ENCODE measurements around the gene GNPNAT1.
"Not testable (repeated sequence)": the region's sequence is repeated elsewhere in the genome, so short reads cannot be mapped to it uniquely, and the experiment has no call there.

GNPNAT1 gene

DNA sequence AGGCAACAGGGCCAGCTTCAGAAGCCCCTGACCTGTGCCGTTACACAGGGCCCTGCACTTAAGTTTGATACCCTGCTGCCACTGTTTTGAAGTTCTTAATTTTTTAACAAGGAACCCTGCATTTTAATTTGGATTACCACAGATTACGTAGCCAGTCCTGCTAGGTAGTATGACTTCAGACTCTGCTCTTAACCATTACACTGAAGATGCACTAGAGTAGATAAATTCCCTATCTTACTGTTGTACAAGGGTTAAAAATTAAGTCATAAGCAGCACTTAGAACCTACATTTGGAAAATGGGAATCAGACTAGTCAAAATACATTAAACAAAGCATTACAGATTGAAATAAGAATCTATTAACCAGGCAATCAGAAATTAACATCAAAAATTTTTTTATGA lies 2.3 kb downstream of the GNPNAT1 start:
- DNase-seq = no peak

DNA sequence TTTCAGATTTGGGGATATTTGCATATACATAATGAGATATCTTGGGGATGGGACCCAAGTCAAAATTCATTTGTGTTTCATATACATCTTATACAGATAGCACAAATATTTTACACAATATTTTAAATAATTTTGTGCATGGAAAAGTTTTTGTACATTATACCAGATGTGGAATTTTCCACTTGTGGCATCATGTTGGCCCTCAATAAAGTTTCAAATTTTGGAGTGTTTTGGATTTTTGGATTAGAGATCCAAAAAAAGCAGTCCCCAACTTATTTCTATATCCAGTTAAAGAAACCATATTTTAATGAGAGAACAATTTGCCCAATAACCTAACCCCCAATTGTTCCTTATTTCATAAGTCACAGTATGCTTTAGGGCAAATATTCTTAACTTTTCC lies 4.5 kb downstream of the GNPNAT1 start:
- no peak for DNase-seq

DNA sequence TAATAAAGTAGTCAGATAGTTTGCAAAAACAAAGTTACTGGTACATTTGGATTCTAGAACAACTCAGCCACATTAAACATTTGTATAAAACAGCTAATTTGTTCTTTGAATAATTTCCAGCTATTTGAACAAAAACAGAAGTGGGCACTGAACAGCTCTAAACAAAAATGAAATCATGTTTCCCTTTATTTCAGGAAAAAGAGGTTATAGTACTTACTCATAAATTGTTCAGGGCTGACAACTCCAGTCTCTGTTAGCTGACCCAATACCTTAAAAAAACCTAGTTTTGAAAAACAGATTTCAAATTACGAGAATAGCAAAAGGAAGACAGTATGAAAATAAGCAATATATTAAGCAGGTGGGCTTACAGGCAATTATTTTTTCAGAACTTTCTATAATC lies 8.2 kb downstream of the GNPNAT1 start:
- no peak for DNase-seq

DNA sequence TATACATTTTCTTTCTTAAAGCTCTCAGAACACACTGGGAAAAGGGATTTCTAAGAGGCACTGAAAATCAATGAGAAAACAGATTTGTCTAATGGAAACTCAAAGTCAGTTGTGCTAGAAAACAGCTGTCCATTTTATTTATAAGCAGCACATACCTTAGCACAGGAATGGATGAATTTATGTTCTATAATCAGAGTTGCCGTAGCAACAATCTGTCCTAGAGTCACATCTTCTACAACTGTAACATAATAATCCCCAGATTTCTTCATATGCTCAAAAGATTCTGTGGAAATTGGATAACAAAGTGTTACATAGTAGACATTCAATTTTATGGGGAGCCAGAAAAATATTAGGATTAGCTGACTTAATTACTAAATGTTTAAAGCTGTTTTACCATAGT lies 9.8 kb downstream of the GNPNAT1 start:
- DNase-seq = no peak

DNA sequence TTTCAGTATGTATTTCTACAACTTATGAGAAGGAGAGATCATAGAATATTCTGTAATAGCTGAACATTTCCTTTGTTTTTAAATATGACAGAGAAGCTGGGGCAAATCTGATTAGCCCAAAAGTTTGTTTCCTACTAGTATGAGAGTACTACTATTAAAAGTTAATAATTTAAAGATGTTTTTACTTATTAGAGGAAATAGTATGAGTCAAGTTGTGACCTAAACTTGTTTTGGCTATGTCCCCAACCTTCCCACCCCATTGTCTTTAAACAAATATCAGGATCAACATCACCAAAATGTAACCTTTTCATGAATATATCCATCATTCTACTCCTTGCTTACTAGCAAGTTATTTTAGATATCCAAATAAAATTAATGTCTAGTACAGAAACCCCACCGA lies 10.5 kb downstream of the GNPNAT1 start:
- no peak for DNase-seq

DNA sequence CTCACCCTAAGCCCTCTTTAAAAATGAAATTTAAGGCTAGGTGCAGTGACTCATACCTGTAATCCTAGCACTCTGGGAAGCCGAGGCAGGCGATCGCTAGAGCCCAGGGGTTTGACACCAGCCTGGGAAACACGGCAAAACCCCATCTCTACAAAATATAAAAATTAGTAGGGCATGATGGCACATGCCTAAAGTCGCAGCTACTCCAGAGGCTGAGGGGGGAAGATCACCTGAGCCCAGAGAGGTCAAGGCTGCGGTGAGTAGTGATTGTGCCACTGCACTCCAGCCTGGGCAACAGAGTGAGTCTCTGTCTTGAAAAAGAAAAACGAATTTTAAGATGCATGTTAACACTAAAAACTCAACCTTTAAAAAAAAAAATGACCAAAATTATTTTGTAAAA lies 12.7 kb downstream of the GNPNAT1 start:
- no peak for DNase-seq

DNA sequence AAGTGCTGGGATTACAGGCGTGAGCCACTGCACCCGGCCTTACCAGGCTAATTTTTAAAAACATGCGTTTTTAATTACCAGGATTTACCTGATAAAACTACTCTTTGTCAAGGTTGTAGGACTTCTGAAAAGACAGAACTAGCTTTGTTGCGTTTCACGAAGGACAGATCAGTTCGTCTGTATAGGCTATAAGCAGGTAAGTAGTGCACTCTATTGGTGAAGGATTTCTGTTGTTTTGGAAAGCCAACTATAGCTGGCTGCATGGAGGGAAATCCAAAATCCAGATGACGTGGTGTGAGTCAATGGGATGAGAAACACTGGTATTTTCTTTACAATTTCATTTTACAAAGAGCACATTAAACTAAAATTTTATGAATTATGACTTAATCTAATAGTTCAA lies 14.6 kb downstream of the GNPNAT1 start:
- DNase-seq = peak; percentile 25

DNA sequence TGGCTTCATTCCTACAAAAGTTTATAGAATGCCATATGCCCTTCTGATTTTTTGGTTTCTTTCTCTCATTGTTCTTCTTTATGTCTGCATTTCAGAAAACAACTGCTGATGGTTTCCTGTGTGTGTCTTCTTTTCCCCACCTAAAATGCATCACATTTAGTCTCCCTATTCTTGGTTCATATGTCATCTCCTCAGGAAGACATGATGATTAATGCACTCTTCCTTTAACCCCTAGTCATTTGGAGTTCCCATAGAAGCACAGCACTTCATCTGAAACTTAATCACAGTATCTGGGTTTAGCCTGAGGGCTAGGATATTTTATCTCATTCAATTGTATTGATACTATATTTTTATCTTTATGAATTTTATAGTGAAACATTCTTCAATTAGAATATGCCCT lies 21.5 kb downstream of the GNPNAT1 start:
- no peak for DNase-seq

DNA sequence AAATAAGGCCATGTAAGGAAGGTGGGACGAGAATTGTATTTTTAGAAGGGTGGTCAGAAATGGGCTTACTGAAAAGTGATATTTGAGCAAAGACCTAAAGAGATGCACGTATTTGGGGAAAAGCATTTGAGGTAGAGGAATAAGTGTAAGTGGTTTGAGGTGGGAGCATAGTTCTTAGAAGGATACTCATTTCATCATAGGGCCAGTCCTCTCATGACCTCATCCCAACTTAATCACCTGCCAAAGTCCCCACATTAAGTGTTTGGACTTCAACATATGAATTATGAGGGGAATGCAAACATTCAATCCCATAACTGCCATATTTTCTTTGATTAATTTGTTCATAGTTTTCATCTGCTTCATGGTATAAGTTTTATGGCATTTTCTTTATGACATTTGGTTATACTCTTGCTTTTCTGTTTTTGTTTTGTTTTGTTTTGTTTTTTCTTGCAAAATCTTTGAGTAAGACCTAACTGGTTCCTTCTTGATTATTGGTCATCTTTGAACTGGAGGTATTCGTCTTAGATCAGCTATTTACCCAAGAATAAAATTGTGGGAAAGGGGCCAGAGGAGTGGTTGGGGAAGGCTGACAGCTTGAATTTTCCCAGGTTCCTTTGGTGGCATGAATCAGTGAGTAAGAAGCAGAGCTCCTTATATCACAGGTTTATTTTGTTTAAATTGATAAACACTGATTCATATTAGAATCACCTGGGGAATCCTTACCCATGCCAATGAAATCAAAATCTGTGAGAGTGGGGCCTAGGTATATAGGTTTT lies 24.2 kb downstream of the GNPNAT1 start:
- no peak for DNase-seq

DNA sequence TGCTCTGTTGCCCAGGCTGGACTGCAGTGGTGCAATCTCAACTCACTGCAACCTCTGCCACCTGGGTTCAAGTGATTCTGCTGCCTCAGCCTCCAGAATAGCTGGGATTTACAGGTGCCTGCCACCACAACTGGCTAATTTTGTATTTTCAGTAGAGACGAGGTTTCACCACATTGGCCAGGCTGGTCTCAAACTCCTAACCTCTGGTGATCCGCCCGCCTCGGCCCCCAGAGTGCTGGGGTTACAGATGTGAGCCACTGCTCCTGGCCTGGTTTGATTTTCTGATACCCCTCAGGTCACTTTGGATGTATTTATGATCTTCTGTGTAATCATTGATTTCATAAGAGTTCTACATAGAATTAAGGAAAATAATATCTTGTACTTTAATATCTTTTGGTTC lies 28.5 kb downstream of the GNPNAT1 start:
- DNase-seq = not testable (repeated sequence)

DNA sequence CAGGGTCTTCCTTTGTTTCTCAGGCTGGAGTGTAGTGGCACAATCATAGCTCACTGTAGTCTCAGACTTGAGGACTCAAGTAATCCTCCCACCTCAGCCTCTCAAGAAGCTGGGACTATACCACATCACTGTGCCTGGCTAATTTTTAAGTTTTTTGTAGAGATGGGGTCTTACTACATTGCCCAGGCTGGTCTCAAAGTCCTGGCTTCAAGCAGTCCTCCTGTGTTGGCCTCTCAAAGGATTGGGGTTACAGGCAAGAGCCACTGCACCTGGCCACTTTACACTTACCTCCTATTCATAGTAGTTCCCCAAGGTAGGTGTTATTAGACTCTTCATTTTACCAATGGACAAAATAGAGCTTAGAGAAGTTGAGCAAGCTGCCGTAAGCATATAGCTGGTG lies 32.3 kb downstream of the GNPNAT1 start:
- no peak for DNase-seq

DNA sequence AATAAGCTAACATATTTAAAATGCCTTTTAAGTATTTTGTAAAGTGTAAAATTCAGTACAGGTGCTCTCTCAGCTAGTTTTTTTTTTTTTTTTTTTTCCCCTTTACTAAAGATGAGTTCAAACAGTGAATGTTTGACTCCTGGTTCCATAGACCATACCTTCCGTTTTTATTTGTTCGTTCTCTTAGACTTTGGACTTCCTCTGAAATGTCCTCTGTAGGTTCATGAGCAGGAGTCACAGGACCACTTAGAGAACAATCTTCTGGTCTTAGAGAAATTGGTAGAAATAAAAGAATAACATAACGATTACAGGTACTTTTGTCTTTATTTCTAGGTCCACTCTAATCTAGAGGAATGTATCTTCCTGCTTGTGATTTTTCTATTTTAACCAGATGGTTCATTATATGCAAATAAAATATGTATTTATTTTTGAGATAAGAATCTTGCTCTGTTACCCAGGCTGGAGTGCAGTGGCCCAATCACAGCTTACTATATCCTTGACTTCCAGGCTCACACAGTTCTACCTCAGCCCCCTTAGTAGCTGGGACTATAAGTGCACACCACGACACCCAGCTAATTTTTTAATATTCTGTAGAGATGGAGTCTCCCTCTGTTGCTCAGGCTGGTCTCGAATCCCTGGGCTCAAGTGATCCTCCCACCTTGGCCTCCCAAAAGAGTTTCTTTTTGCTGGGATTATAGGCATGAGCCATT lies 35.6 kb downstream of the GNPNAT1 start:
- no peak for DNase-seq

DNA sequence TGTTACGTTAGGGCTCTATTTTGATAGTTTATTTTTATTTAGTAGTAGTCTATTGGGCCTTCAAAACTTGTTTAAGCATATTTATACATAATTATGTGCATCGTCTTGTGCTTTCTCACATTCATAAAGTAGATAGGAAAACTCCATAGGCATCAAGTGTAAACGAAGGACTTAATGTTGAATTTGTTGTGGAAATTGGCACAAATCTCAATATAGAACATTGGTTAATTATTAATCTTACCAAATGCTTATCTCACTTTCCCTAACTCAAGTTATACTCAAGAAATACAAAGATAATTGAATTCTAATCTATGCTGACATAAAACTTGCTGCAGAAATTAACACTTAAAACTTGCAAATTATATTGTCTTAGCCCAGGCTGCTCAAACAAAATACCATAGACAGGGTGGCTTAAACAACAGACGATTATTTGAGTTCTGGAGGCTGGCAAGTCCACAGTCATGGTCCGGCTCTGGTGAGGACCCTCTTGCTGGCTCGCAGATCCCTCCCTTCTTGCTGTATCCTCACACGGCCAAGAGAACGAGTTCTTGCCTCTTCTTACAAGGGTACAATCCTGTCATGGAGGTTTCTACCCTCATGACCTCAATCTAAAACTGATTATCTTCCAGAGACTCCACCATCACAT lies 42.6 kb downstream of the GNPNAT1 start:
- DNase-seq = no peak

DNA sequence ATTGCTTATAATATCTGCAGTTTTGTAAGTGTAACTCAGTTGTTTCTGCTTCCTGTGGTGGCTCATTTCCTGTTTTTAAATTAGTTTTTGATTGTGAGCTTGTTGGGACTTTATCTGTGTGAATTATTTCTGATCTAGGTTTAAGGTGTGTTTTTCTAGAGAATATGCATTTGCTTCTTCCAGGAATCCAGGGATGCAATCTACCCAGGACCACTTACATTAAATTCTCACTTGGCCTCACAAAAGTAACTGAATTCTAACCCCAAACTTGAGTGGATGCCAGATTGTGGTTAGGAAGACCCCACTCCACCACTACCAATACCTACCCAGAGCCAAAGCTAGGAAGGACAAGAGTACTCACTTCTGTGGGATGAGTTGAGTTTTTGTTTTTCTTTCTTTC lies 49.5 kb downstream of the GNPNAT1 start:
- DNase-seq = peak; percentile 47

DNA sequence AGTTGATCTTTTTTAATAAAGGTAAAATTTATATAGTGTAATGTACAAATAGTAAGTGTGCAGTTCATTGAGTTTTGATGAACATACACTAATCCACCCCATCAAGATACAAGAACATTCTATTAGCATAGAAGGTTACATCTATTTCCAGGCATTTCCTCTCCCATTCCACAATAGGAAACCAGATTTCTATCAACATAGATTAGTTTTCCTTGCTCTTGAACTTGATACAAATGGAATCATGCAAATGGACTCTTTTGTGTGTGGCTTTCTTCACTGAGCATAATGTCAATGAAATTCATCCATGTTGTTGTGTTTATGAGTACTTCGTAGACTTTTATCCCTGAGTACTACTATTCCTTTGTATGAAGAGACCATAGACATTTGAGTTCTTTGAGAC lies 50.7 kb downstream of the GNPNAT1 start:
- no peak for DNase-seq

DNA sequence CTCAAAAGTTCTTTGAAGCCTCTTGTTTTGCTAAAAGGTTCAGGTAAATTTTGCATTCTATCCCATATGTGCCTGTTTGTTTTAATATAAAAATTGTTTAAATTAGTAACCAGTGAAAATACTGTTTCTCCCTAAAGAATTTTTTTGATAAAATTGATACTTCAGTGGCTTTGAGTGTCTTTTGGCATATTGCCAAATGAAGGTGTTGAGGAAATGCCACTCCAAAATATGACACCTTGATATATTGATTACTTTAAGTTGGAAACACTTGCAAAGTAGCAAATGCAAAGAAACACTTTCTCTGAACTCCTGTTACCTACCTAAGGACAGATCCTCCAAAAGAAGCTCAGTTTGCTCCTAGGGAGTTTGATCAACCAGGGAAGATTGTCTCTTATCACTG lies 53.0 kb downstream of the GNPNAT1 start:
- peak; percentile 18 for DNase-seq

DNA sequence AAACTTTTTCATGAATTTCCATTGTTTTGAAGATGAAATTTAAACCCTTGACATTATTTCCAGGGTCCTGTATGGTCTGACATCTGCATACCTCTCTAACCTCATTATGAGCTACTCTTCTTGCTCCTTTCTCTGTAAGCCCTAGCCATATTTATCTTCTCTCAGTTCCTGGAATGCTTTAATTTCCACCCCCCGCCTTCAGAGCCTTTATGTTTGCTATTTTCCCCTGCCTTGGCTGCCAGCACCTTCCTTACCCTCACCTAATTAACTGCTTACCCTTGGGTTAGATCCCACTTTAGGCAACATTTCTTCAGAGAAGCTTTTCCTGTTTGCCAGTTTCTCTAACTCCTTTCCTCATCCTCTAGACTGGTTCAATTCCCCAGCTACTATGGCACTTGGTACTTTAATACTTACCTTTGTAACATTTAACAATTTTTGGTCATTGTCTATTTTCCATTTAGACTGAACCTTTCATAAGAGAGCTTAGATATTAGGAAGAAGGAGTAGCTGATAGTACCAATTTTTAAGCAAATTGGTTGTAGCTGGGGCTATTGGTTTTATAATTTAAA lies 55.4 kb downstream of the GNPNAT1 start:
- DNase-seq = no peak

DNA sequence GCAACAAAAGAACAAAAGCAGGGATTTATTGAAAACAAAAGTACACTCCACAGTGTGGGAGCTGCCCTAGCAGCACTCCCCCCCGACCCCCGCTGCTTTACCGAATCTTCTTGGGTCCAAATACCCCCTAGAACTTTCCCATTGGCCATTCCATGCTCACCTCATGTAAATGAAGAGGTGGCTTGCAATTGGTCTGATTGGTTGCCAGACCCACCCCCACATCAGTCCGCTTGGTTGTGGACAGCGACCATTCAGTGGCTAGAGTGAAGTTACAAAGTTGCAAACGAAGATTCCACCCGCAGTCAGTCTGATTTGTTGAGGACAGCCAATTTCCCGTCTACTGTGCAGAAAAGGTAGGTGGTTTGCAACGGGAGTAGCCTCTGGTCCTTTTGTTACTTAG lies 57.6 kb downstream of the GNPNAT1 start:
- DNase-seq = no peak

DNA sequence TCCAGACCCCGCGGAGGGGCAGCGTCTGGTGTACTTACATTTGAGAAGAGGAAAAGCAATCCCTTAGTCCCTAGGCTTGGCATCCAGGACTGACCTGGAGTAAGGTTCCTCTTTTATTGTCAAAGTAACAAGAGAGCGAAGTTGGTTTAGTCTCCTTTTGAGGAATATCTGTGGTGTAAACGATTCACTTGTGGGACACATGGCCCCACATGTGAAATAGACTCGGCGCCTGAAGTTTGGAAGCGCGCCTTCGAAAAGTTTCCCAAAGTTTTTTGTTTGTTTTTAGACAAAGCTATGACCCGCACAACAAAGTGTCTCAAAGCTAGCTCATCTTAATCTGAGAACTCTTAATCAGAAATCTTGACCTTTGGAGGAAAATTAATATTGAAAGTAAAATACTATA lies 60.7 kb downstream of the GNPNAT1 start:
- DNase-seq = no peak

DNA sequence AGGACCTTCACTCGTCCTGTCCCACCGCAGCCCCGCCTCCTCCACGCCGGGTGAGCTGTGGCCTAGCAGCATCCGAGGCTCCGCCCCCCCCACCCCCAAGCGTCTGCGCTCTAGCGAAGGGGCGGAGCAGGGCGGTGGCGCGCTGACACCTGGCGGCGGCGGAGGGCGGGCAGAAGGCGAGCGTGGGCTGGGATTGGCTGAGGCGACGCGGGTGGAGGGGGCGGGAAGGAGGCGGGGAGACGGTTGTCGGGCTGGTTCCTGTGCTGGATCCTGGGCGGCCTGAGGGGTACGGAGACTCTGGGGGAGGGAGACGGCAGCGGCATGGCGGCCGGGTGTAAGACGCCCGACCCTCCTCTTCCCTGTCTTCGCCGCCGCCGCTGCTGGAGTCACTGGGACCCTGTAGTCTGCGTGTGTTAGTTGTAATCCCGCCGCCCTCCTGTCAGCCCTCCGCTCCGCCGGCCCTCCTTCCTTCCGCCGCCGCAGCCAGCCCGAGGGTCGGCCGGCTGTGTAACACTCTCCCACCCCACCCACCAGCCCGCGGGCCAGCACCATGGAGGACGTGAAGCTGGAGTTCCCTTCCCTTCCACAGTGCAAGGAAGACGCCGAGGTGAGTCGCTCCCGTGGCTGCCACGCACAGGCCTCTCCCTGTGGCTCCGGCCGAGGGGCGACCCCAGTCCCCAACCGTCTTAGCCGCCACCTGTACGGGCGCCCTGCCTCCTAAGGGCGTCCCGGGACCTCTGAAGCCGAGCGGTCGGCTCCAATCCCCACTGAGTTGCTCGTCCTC lies 61.3 kb downstream of the GNPNAT1 start, which contains the start of gene STYX:
STYX (plus strand) TSS at position 242 of the 784 bp plus-strand sequence; CDS start at position 551, 309 bp downstream.
- peak; percentile 98 for DNase-seq

DNA sequence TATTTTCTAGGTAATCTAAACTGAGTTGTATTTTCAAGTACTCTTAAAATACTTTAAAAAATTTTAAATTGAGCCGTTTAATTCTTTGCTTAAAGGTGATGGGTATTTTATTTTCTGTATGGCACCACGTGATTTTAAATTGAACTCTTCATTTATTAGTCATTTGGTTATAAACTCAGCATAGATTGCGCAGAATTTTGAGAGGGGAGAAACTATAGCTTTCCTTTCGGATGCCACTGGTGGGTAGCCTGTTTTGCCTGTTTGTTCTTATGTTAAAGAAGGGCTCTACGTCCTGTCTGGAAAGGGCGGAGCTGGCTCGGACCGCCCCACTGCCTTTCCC lies 61.9 kb downstream of the GNPNAT1 start:
- DNase-seq = no peak

DNA sequence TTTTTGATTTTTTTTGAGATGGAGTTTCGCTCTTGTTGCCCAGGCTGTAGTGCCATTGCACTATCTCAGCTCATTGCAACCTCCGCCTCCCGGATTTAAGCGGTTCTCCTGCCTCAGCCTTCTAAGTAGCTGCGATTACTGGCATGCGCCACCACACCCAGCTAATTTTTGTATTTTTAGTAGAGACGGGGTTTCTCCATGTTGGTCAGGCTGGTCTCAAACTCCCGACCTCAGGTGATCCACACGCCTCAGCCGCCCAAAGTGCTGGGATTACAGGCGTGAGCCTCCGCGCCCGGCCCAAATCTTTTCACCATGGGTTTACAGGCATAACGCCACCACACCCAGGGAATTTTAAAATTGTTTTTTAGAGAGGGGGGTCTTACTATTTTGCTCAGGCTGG lies 62.4 kb downstream of the GNPNAT1 start:
- DNase-seq = not testable (repeated sequence)

DNA sequence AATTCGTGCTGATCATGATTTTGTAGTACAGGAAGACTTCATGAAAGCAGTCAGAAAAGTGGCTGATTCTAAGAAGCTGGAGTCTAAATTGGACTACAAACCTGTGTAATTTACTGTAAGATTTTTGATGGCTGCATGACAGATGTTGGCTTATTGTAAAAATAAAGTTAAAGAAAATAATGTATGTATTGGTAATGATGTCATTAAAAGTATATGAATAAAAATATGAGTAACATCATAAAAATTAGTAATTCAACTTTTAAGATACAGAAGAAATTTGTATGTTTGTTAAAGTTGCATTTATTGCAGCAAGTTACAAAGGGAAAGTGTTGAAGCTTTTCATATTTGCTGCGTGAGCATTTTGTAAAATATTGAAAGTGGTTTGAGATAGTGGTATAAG lies 63.9 kb downstream of the GNPNAT1 start:
- not testable (repeated sequence) for DNase-seq
